ENCODE measurements around the gene MAP3K13.
A peak's percentile ranks its signal among the peaks of the same experiment; 100 is the strongest.
"Not testable (repeated sequence)": the region's sequence is repeated elsewhere in the genome, so short reads cannot be mapped to it uniquely, and the experiment has no call there.

MAP3K13 gene

GRCh38 chr3:185451432-185451831, 88.5 kb downstream of the MAP3K13 start:
- not testable (repeated sequence) for DNase-seq (ENCODE audit: low read depth in 2 of 2)

- no peak for DNase-seq (ENCODE audit: low read depth in 2 of 2)
These were observed 94.4 kb downstream of the MAP3K13 start for GRCh38 chr3:185457376-185457775.

- DNase-seq (ENCODE audit: low read depth in 2 of 2) = no peak
These were observed 97.4 kb downstream of the MAP3K13 start for GRCh38 chr3:185460309-185460708.

- DNase-seq (ENCODE audit: low read depth in 2 of 2) = no peak
These were observed 97.9 kb downstream of the MAP3K13 start for GRCh38 chr3:185460719-185461350.

- DNase-seq (ENCODE audit: low read depth in 2 of 2) = no peak
These were observed 102.5 kb downstream of the MAP3K13 start for GRCh38 chr3:185465471-185465870.

GRCh38 chr3:185466123-185466522, 103.2 kb downstream of the MAP3K13 start:
- DNase-seq (ENCODE audit: low read depth in 2 of 2) = not testable (repeated sequence)

GRCh38 chr3:185469542-185469941, 106.6 kb downstream of the MAP3K13 start:
- no peak for DNase-seq (ENCODE audit: low read depth in 2 of 2)

GRCh38 chr3:185470323-185470722, 107.4 kb downstream of the MAP3K13 start:
- DNase-seq (ENCODE audit: low read depth in 2 of 2) = no peak

GRCh38 chr3:185473290-185473815, 110.4 kb downstream of the MAP3K13 start:
- no peak for DNase-seq (ENCODE audit: low read depth in 2 of 2)

- DNase-seq (ENCODE audit: low read depth in 2 of 2) = not testable (repeated sequence)
These were observed 112.0 kb downstream of the MAP3K13 start for GRCh38 chr3:185474922-185475321.

GRCh38 chr3:185477316-185477715, 114.4 kb downstream of the MAP3K13 start:
- DNase-seq (ENCODE audit: low read depth in 2 of 2) = no peak

GRCh38 chr3:185479373-185479945, 116.5 kb downstream of the MAP3K13 start:
- DNase-seq (ENCODE audit: low read depth in 2 of 2) = no peak

GRCh38 chr3:185484296-185484695, 121.4 kb downstream of the MAP3K13 start:
- DNase-seq (ENCODE audit: low read depth in 2 of 2) = no peak

- no peak for DNase-seq (ENCODE audit: low read depth in 2 of 2)
These were observed 123.5 kb downstream of the MAP3K13 start for GRCh38 chr3:185486394-185486793.

GRCh38 chr3:185488465-185488864, 125.5 kb downstream of the MAP3K13 start:
- no peak for DNase-seq (ENCODE audit: low read depth in 2 of 2)

GRCh38 chr3:185489462-185489861, 126.5 kb downstream of the MAP3K13 start:
- DNase-seq (ENCODE audit: low read depth in 2 of 2) = no peak

- no peak for DNase-seq (ENCODE audit: low read depth in 2 of 2)
These were observed 127.3 kb downstream of the MAP3K13 start for GRCh38 chr3:185490241-185490640.

- DNase-seq (ENCODE audit: low read depth in 2 of 2) = peak; percentile 80 to 87
These were observed 135.8 kb downstream of the MAP3K13 start, which contains the start of gene TMEM41A for GRCh38 chr3:185498503-185499396. Gene TMEM41A, minus strand, starts transcription at chr3:185499035. Its CDS starts 74 bp downstream, at chr3:185498961.

- DNase-seq (ENCODE audit: low read depth in 2 of 2) = no peak
These were observed 140.1 kb downstream of the MAP3K13 start for GRCh38 chr3:185502987-185503386.

- DNase-seq (ENCODE audit: low read depth in 2 of 2) = no peak
These were observed 140.6 kb downstream of the MAP3K13 start for GRCh38 chr3:185503521-185503920.

GRCh38 chr3:185504636-185505035, 141.7 kb downstream of the MAP3K13 start:
- no peak for DNase-seq (ENCODE audit: low read depth in 2 of 2)

GRCh38 chr3:185507883-185508282, 144.9 kb downstream of the MAP3K13 start:
- DNase-seq (ENCODE audit: low read depth in 2 of 2) = no peak

All from stimulated activated CD8-positive, alpha-beta memory T cell treated with anti-CD3 and anti-CD28 coated beads, Interleukin-15, amount 100 ng/mL, for 48 hours (primary cell).